Activated CD4-positive, alpha-beta T cell treated with anti-CD3 and anti-CD28 coated beads for 1 hour (primary cell): Measurements from ENCODE around the gene SELENOO.
A peak's percentile ranks its signal among the peaks of the same experiment; 100 is the strongest.
"Not testable (repeated sequence)": the region's sequence is repeated elsewhere in the genome, so short reads cannot be mapped to it uniquely, and the experiment has no call there.

Experiments
- DNase-seq: peaks from one replicate; pipeline ENCODE4 v3.0.0-alpha.2; 2020

Gene SELENOO, protein sequence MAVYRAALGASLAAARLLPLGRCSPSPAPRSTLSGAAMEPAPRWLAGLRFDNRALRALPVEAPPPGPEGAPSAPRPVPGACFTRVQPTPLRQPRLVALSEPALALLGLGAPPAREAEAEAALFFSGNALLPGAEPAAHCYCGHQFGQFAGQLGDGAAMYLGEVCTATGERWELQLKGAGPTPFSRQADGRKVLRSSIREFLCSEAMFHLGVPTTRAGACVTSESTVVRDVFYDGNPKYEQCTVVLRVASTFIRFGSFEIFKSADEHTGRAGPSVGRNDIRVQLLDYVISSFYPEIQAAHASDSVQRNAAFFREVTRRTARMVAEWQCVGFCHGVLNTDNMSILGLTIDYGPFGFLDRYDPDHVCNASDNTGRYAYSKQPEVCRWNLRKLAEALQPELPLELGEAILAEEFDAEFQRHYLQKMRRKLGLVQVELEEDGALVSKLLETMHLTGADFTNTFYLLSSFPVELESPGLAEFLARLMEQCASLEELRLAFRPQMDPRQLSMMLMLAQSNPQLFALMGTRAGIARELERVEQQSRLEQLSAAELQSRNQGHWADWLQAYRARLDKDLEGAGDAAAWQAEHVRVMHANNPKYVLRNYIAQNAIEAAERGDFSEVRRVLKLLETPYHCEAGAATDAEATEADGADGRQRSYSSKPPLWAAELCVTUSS

DNA sequence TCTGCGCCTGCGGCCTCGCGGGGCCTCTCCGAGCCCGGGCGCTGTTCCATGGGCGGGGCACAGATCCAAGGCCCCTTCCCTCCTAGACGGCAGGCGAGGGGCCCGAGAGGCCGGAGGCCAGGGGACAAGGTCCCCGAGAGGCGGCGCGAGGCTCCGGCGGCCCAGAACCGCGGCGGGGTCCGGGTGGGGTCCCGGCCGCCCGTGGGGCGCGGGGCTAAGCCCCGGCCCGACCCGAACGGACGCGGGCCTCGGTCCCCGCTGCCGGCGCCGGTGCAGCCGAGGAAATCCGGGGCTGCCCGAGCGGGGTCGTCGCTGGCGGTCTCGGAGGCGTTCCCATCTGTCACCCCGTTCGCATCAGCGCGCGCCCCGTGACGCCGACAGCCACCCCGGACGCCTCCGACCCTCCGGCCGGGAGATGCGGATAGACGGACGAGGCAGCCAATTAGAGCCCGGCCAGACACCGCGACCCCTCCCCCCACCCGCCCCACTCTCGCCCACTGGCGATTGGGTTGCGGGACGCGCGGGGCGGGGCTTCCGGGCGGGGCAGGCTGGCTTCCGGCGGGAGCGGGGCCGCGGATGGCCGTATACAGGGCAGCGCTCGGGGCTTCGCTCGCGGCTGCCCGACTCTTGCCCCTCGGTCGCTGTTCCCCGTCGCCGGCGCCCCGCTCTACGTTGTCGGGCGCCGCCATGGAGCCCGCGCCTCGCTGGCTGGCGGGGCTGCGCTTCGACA is at the start of gene SELENOO:
Gene SELENOO, plus strand, starts transcription at position 551 of the 730 bp plus-strand sequence. Its CDS starts 26 bp downstream, at position 577.
- peak; percentile 83 for DNase-seq

DNA sequence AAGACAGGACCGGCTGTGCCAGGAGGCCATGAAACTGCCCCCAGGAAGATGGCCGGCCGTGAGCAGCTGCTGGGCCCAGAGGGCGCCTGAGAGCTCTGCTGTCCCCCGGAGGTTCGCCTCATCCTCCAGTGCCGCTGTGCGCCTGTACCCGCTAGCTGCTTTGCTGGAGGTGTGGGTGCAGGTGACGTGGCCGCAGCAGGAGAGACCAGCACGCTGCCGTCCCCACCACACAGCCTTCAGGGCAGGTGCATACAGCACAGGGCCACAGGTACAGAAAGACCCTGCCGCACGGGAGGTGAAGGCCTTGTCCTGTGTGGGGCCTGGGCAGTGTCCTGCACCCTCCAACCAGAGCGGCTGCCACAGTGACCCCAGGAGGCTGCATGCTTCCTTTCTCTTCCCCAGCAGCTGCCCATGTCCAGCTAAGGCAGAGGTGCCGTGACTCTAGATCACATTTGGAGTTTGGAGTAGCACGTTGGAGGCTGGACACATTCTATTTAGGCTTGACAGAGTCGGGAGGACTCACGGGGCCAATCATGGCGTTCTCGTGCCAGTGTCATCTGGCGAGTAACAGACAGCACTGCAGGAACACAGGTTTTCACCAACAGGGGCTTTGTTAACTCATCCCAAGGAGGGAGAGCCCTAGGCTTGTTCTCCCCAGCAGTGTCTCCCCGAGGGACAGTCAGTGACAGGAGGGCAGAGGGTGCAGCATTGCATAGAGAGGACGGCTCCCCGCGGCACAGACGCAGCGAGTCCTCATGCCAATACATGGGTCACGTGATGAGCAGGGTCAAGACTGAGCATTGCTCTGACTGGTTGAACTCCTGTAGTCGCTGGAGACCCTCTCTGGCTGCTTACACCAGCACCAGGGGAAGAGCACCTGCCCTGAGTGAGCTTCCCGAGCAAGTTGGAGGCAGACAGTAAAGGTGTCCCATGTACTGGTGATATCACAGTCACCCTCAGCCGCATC is 49.0 kb upstream of the SELENOO start:
- no peak for DNase-seq

DNA sequence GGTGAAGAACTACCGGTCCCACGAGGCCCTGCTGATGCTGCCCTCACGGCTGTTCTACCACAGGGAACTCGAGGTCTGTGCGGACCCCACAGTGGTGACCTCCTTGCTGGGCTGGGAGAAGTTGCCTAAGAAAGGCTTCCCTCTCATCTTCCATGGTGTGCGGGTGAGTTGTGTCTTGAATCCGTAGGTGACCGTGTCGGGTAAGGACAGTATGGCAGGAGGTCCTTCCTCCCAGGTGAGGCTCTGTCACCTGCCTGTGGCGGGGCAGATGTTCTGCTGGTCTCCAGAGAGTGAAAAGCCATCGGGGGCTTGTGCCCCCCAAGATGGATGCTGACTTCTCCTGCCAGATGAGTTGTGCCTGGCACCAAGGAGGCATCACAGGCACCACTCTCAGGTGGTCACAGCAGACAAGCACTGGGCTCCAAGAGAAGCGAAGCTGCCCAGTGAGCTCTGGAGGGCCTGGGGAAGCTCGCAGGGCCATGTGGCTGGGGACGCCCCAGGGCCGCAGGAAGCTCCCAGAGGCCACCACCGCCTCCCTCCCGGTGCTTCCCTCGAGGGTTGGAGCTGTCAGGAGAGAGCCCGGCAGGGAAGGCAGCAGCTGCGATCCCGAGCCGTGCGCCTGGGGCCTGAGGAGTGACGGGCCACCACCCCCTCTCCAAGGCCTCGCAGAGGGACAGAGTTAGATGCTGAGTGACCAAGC is 47.6 kb upstream of the SELENOO start:
- DNase-seq = no peak

DNA sequence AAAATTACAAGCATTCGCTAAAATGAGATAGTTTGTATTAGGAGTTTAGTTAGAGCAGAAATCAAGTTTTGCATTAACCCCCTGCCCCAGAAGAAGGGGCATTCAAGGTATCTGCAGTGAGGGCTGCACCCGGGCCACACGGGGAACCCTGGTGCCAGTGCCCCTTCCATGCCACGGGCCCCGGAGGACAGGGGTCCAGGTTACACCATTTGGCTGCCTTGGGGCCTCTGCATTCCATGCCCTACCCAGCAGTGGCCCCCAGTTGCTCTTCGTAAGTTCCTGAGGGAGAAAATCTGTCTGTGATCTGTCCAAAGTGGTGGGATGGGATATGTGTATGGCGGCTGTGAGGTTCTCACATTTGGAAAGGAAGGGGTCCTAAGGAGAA is 47.1 kb upstream of the SELENOO start:
- DNase-seq = no peak

DNA sequence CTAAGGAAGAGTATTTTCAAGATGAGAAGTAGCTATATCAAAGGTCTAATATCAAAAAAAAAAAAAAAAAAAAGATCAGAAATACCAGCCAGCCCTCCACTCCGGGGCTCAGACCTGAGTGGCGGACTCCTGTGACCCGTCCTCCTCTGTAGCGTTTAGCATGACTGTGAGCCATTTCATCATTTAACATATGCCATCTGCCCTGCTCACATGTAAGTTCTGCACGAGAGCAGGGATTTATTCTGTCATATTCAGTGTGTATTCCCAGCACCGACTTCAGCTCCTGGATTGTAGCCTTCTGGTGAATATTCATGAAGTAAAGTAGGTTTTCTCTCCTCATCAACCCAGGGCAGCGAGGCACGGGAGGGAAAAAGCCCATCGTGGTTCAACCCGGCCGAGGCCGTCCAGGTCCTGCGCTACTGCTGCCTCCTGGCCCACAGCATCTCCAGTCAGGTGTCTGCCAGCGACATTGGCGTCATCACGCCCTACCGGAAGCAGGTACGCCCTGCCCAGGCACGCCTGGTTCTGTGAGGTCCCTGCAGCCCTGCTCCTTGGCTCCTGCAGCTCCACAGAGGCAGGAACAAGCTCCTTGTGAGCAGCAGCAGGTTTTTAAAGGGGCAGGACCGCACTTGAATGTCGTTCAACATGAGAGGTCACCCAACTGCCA is 43.0 kb upstream of the SELENOO start:
- DNase-seq = no peak

DNA sequence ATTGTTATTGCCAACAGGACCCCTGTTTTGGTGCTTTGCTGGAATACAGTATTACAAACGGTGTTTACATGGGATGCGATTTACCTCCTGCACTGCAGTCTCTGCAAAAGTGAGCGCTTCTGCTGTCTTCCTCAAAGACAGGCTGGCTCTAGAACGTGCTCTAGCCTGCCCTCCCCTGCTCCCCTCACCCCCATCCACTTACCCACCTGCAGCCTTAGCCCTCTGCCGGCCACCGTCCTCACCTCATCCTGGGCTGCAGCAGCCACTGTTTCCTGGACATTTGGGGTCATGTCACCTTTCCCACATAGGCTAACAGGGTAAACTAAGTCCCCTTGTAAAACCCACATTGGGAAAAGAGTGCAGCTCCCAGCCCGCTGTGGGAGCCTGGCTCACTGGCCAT is 39.9 kb upstream of the SELENOO start:
- DNase-seq = no peak

DNA sequence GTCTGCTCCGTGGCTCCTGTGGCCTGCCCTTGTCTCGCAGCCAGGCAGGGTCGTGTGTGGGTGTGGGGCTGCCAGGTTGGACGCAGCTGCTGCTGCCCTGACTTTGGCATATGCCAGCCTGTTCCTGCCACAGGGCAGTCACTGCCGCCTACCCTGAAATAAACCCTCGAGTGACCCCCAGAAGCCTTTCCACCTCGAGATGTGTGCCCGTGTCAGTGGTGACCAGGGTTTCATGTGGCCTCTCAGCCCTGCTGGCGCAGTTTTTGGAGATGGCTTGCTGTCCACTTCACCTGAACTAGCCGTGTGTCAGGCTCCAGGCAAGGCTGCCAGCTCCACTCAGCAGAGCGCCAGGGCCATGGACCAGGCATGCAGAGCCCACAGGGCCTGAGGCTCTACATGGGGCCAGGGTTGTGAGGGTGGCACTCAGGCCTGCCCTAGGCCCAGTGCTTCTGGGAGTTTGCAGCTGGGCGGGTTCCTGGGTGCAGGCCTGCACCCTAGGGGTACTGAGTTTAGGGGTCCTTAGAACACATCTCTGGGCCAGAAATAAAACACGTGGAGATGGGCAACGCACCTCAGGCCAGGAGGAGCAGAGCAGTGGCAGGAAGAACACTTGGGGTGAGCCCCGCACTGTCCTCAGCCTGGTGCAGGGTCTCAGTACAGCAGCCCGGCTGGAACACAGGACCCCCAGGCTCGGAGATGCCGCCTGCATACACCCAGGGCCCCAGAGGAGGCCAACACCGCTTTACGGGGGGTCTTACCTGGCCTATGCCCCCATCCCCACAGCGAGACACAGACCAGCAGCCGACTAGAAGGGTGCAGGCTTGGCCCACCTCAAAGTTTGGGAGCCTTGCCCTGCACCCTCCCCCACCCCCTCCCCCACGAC is 39.1 kb upstream of the SELENOO start:
- no peak for DNase-seq

DNA sequence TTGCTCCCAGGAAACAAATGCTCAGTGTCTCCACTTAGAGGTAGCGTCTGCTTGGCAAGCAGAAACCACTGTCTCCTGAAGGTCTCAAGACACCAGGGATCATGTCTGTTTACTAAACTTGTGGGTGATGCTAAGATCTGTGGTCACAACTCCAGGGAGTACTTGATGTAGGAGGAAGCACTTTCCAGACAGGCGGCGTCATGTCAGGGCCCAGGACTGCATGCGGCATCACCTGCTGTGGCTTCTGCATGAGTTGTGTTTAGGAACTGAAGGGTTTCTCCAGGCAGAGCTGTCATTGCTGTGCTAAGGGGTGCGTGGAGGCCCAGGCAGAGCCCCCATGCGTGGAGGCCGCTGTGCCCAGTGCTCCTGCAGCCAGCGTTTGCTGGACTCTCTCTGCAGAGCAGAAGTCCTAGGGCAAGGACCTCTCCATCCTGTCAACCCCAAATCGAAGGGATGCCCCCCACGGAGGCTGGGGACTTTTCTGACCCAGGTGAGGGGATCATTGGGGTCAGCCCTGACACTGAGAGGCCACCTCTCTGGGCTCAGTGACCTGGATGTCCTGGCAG is 38.3 kb upstream of the SELENOO start:
- DNase-seq = no peak

DNA sequence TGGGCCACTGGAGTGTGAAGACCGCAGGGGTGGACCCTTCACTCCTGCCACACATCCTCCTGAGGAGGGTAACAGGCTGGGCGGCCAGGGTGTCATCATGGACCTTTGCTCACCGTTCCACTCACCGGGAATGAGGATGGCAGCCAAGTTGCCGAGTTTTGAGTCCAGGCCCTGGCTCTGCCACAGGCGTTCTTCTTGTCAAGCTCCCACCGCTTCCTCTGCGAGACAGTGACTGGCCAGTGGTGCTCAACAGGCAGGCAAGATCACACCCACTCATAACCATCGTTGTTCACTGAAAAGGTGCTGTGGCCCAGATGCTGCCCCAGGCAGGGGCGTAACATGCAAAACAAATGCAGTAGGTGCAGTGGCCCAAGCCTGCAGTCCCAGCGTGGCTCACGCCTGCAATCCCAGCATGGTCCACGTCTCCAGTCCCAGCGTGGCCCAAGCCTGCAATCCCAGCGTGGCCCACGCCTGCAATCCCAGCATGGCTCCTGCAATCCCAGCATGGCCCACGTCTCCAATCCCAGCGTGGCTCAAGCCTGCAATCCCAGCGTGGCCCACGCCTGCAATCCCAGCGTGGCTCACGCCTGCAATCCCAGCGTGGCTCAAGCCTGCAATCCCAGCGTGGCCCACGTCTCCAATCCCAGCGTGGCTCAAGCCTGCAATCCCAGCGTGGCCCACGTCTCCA is 35.2 kb upstream of the SELENOO start:
- DNase-seq = no peak

DNA sequence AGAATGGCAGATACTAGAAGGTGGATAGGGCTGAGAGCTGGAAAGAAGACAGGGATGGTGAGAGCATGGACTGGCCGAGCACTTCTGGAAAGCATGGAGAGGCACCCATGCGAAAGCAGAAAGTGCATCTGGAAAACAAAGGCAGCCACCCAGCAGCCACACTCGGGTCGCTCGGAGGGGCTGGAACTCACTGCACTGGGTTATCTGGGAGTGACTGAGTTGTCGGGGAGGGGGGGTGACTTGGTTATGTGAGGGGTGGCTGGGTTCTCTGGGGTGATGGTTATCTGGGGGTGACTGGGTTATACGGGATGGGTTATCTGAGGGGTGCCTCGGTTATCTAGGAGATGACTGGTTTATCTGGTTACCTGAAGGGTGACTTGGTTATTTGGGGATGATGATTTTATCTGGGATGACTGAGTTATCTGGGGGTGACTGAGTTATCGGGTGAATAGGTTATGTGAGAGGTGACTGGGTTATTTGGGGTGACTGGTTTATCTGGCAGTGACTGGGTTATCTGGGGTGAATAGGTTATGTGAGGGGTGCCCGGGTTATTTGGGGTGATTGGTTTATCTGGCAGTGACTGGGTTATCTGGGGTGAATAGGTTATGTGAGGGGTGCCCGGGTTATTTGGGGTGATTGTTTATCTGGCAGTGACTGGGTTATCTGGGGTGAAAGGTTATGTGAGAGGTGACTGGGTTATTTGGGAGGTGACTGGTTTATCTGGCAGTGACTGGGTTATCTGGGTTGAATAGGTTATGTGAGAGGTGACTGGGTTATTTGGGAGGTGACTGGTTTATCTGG is 32.9 kb upstream of the SELENOO start:
- no peak for DNase-seq

DNA sequence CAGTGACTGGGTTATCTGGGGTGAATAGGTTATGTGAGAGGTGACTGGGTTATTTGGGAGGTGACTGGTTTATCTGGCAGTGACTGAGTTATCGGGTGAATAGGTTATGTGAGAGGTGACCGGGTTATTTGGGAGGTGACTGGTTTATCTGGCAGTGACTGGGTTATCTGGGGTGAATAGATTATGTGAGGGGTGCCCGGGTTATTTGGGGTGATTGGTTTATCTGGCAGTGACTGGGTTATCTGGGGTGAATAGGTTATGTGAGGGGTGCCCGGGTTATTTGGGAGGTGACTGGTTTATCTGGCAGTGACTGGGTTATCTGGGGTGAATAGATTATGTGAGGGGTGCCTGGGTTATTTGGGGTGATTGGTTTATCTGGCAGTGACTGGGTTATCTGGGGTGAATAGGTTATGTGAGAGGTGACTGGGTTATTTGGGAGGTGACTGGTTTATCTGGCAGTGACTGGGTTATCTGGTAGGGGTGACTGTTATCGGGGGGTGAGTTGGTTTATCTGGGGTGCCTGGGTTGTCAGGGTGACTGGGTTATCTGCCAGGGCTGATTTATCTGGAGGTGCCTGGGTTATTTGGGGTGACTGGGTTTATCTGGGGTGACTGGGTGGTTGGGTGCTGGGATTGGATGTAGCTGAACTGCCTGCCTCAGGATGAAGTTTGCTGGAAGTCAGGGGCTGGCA is 32.2 kb upstream of the SELENOO start:
- not testable (repeated sequence) for DNase-seq

DNA sequence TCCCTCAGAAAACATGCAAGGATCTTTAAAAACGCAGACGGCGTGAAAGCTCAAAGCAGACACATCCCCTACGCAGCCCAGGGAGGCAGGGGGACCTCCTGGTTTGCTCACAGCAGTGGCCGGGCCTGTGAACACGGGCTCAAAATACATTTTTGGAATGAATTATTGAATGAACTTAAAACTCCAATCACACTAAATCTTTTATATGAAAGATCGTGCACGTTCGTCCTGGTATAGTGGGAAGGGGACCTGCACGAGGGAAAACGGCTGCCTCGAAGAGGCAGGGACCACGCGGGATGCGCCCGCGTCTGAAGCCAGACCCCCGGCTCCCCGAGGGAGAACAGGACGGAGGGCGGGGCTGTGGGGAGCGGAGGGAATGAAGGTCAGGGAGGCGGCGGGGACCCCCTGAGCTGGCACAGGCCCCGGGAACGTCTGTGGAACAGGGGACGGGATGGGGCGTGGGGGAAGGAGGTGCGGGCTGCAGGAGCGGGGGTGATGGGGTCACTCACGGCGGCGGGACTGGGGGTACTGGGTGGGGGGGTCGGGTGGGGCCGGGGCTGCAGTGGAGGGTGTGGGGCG is 31.5 kb upstream of the SELENOO start:
- DNase-seq = no peak

DNA sequence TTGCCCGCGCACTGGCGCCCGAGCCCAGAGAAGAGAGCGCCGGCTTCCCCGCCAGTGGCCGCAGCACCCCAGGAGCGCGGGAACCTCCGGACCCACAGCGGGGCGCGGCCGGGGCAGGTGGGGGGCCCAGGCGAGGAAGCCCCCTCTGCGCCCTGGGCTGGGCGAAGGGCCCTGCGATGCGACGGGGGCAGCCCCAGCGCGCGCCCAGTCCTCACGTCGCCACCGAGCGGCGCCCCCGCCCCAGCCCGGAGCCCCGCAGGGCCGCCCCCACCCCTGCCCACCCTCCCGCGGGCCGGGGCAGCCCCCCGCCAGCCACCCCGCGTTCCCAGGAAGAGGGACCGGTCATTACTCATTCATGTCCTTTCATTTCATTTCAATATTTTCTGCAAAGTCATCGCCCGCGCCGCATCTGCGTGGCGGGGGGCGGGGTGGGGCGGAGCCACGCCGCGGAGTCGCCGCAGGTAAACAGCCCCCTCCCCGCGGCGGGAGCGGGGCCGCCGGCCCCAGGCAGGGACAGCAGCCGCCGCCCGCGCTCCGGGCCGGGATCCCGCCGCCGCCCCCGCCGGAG is 31.0 kb upstream of the SELENOO start:
- DNase-seq = no peak

DNA sequence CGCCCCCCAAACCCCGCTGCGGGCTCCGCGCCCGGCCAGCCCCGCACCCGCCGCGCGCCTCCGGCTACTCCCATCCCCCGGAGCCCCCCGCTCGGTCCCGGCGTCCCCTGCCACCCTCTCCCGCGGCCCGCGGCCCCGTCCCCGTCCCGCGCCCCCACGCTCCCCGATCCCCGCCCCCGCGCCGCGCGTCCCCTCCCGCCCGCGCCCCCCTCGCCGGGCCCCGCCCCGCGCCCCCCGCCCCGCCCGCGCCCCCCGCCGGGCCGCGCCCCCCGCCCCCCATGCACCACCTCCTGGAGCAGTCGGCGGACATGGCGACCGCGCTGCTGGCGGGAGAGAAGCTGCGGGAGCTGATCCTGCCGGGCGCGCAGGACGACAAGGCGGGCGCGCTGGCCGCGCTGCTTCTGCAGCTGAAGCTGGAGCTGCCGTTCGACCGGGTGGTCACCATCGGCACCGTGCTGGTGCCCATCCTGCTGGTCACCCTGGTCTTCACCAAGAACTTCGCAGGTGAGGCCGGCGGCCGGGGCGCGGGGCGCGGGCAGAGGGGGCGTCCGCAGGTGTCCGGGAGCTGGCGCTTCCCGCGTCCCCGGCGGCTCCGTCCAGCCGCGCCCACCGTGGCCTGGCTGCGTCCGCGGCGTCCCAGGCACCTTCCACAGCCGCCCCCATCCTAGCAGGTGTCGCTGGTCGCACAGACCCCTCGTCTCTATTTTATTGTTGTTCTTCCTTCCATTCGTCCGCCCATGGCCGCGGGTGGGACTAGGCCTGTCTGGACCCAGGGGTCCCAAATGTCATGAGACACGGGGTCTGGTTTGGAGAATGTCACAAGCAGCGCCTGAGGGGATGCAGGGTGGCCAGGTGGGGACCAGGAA is 30.1 kb upstream of the SELENOO start, which contains the start of gene PANX2:
Gene PANX2, plus strand, starts transcription at position 279 of the 866 bp plus-strand sequence. Its CDS starts 0 bp downstream, at position 279.
- DNase-seq = no peak

DNA sequence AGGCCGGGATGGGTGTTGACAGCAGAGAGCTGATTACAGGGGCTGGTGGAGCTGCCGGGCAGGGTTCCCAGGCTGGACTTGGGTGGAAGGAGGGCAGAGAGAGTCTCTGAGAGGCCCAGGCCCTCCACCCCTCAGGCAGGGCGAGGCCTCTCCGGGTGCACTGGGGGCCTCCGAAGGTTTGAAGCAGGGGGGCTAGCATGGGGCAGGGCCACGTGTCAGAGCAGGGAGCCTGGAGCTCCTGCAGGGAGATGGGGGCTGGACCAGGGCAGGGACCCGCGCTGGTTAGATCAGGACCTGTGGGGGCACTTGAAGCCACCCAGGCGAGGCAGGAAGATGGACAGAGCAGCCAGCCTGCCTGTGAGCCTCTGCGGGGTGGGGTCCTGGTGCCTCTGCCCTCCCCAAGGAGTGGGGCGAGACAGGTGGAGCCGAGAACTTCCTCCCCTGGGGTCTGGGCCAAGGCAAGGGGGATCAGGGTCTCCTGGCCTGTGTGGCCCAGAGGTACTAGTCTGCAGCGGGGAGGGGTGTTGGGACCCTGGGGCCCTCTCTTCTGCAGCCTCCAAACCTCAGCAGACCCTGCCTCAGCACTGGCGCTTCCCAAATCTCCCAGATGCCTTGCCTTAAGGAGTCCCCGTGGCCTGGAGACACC is 29.4 kb upstream of the SELENOO start:
- DNase-seq = no peak
